HG03439 (cell line): ENCODE data around the gene SLC30A9.

Source experiments
- ATAC-seq: cut with Tn5 transposase; IDR thresholded peaks from one replicate; pipeline ENCODE4 v1.9.1; 2021; ENCODE audit warnings: mild to moderate bottlenecking, moderate library complexity; ENCODE audit not compliant: unreplicated experiment

SLC30A9 gene

DNA sequence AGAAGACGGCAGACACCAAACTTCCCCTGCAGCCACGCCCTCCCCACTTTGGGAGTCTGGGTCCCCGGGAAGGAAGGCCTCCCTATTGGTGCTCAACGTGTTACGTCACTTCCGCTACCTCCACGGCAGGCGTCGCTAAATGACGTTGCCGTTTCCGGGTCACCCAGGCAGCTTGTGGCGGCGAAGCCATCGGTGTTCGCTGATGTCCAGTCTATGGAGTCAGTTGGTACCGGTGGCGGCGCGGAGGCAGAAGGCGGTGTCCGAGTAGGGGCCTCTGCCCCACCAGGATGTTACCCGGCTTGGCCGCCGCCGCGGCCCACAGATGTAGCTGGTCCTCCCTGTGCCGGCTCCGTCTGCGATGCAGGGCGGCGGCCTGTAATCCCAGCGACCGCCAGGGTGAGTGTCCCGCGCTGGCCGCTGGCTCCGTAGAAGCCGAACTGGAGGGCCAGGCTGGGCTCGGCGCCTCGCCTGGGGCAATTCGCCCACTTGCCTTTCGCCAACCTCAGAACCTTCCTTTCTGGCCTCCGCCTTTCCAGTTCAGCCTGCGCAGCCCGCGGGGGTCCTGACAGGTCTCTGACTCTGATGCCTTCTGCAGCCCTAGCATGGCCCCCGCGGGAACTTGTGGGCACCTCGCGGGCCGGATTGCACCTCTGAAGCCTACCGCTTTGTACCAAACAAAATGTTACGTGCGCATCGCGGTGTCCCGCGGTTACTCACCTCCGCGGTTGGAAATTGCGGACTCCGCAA, at the start of gene SLC30A9:
Gene SLC30A9 (plus strand): TSS at position 166 of the 747 bp plus-strand sequence. CDS start 122 bp downstream, at position 288.
- peak; percentile 99 for ATAC-seq

DNA sequence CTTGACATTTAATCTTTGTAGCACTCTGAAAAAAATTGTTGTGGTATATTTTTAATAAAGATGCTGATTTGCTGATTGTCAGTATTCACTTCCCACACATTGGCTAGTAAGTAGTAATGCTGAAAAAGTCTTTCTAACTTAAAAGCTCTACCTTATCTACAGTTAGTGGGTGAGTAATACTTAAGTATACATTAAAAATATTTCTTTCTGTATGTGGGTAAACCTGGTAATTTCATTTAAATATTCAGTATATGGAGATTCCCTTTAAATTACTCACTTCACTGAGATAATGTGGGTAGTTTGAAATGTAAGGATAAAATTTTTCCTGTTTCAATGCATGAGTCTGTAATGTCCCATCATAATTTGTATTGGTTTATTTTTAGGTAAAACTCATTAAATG, 49.5 kb upstream of the SLC30A9 start:
- ATAC-seq: no peak

DNA sequence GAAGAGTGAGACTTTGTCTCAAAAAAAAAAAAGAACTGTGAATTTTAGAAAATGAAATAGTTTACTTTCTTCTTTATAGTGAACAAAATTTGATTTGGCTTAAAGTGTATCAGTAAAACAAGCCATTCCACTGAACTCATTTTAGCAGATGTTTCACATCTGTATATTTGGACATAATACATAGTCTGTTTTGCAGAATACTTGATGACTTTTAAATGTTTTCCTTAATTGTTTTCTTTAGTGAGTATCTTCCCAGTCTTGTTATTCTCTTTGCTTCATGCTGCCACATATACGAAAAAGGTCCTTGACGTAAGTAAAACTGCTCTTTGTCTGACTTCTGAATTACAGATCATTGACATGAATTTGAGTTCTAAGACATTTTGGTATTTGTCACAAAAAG, 46.8 kb upstream of the SLC30A9 start:
- no peak for ATAC-seq

DNA sequence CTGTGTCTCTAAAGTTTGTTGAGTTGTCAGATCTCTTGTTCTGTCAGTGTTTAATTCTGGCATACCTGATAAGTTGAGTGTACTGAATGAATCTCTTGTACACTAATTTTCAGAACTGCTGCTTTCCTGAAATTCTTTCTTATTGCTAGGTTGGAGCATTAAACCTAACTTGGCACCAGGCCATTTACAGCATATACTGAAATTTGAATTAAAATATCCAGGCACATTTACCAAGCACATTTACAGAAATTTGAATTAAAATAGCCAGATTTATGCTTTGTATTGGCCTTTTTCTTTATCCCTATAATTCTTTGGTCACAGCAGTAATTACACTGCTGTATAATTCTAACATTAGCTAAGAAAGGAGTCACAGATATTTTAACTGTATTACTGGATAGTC, 46.2 kb upstream of the SLC30A9 start:
- no peak for ATAC-seq

DNA sequence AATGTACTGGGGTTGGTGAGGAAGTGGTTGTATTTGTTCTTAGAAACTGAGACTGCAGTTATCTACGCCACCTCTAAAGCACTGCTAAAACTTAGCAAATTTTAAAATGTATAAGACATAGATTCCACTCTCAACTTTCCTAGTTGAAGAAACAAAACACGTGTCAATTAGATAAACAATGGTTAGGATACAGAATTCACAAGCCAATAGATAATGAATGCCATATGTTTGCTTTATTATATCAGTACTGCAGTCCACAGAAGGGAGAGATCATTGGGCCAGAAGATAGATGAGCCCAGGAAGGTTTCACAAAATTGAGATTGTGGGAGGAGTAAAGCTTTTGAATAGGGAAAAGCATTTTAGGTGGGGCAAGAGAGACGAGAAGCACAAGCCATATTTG, 40.8 kb upstream of the SLC30A9 start:
- no peak for ATAC-seq

DNA sequence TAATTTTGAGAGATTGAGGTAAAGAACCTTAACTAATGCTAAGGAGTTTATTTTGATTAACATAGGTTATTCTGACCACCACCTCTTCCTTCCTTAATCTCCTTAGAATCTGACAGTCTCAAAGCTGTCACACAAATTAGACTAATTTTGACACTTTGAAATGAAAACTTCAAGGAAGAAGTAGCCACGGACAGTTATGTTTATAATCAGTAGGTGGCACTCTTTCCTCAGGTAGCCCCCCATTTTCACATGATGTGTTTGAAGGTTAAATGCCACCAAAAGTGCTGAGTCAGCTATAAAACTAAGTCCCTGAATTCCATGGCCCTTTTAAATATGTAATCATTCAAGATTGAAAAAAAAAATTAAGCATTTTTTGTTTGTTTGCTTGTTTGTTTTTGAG, 32.7 kb upstream of the SLC30A9 start:
- peak; percentile 53 for ATAC-seq

DNA sequence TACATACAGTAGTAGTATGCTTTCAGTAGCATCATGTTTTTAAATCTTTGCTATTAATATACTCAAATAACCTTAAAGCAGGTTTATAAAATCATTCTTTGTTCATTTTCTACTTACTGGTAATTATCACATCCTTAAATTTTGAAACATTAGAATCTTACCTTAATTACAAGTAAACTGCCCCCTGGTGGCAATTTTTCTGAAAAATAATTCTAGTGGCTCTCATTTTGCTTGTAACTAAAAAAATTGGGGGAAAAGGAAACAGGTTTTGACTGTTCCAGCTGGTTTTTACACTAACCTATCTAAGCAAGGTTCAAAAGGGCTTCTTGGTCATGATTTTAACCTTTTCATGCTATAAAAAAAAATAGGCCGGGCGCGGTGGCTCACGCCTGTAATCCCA, 27.2 kb upstream of the SLC30A9 start:
- no peak for ATAC-seq

DNA sequence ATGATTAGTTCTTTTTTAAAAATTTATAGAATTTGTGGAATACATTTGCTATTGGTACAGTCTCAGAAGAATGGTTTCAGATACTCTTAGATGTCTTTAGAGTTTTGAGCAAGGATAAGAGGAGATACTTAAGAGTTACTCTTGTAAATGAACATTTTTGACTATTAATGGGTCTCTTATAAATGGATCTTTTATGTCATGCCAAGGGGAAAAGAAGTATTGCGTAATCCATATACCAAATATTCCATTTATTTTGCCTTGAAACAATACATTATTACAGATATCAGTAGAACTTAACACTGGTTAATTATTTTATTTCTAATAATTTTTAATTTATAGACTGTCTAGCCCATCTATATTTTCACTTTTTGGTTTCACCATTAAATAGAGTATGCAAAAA, 25.9 kb upstream of the SLC30A9 start:
- ATAC-seq: no peak

DNA sequence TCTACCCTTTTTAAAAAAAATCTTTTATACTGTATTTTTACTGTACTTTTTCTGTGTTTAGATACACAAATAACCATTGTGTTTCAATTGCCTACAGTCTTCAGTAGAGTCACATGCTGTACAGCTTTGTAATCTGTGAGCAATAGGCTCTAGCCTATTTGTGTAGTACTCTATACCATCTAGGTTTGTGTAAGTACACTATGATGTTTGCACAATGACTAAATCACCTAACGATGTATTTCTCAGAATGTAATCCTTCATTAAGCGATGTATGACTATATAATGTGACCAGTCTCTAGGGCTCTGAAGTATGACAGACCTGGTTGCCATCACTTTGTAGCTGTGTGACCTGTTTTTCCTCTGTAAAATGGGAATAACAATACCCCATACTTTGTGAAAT, 22.9 kb upstream of the SLC30A9 start:
- no peak for ATAC-seq

DNA sequence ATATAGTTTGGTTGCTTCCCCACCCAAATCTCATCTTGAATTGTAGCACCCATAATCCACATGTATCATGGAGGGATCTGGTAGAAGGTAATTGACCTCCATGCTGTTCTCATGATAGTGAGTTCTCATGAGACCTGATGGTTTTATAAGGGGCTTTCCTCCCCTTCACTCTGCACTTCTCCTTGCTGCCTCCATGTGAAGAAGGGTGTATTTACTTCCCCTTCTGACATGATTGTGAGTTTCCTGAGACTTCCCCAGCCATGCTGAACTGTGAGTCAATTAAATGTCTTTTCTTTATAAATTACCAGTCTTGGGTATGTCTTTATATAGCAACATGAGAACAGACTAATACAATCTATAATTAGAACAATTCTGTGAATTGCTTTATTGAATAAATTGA, 20.7 kb upstream of the SLC30A9 start:
- no peak for ATAC-seq

DNA sequence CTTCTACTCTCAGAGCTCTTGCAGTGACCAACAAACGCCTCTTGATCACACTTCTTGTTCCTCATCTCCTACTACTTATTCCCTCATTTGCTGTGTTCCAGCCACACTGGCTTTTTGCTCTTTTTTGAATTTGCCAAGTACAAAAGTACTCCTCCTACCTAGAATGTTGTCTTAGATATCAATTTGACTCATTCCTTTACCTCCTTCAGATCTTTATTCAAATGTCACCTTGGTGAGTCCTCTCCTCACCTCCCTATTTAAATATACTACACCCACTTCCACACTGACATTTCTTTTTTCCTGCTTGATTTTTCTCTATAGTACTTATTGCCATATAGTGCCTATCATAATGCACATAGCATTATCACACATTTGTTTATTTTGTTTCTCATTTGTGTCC, 15.0 kb upstream of the SLC30A9 start:
- ATAC-seq: no peak

DNA sequence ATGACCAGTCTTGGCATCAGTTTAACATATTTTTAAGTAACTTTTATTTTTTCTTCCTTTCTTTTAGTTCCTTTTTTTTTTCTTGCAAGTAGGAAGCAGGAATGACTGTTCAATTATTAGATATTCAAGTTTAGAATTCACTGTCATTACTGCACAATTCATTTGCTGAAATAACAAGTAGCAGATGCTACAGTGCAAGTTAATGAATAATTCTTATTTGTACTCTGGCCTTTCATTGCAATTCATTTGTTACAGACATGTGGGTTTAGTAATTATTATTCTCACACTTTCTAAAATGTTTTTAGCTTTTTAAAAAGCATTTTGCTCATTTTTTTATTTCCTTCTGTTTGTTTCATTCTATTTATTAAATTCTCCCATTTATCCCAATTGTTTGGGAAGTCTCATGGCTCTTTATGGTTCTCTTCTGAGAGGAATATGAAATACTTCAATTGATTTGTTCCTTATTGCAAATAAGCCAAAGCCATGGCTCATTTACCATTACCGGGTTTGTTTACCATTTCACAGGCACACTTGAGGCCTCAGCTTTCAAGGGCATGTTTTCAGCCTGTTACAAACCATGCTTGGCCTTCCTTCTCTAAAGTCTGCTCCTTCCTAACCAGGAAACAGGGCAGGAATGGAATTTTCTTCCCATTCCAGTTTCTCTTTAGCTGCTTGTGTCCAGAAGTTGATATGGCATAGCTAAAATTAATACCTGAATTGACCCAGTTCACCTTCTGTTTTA, 13.4 kb upstream of the SLC30A9 start:
- no peak for ATAC-seq

DNA sequence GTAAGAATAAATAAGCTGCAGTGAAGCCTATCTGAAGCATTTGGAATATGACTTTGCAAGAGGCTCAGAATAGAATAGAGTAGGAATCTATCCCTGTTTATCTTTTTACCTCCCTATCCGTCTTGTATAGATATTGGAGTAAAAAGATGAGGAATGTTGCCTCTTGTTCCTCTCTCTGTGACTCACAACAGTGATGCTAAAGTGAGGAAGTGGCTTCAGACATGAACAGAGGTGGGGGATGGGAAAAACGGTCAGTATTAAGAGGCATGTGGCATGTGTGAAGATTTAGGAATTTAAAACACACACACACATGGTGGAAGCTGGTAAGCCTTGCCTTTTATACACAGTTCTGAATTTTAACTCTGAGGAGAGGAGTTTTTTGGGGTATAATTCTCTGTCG, 12.6 kb upstream of the SLC30A9 start:
- ATAC-seq: no peak

DNA sequence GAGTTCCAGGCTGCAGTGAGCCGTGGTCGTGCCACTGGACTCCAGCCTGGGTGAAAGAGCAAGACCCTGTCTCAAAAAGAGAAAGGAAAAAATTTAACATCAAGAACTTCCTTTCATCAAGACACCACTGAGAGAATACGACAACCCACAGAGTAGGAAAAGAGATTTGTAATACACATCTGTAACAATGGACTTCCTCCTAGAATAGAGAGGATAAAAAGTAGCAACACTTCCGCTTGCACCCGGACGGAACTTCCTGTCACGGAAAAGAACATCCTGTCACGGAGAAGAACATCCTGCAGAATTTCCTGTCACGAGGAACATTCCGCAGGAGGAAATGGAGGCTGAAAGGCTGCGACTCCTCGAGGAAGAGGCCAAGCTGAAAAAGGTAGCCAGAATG, 8.9 kb upstream of the SLC30A9 start, which contains the start of gene DCAF4L1:
Gene DCAF4L1 (plus strand): TSS at position 301 of the 400 bp plus-strand sequence. CDS start 37 bp downstream, at position 338.
- ATAC-seq: no peak

DNA sequence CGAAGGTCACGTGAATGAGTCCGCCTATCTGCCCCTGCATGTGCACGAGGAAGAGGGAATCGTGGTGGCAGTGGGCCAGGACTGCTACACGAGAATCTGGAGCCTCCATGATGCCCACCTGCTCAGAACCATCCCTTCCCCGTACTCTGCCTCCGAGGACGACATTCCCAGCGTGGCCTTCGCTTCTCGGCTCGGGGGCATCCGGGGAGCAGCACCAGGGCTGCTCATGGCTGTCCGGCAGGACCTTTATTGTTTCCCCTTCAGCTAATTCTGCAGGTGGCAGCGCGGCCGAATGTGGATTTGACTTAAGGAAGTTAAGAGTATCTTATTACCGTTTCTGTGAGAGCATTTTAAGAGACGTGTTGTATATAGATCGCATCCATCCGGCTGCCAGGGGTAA, 7.6 kb upstream of the SLC30A9 start:
- no peak for ATAC-seq

DNA sequence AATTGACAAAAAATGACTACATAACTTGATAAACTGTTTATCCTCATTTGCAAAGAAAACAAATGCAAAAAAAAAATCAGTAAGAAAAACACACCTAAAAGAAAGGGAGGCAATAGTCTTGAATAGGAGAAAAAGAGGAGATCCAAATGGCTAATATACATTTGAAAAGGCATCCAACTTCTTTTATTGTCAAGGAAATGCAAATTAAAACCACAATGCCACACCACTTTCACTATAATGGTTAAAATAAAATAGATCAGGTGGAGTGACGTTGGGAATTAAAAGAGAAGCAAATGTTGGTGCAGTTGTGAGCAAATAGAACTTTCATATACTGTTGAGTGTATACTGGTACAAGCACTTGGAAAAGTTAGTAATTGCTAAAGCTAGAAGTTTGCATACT, 5.2 kb upstream of the SLC30A9 start:
- ATAC-seq: no peak

DNA sequence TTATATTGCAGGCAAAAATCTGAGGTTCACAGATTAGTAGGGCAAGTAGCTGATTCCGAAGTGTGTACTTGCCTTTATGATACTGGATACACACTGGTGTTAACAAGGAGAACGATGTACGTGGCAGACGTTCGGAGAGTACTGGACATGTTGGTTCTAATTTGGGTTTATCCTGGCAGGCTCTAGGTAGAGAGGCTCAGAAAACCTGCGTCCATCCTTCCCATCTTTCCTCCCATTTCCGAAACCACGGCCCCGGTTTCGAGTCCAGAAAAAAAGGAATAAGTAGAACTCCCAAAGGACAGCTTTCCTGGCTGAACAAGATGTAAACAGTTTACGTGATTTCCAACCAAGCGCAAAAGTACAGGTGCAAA, 351 bp upstream of the SLC30A9 start:
- peak; percentile 12 for ATAC-seq

DNA sequence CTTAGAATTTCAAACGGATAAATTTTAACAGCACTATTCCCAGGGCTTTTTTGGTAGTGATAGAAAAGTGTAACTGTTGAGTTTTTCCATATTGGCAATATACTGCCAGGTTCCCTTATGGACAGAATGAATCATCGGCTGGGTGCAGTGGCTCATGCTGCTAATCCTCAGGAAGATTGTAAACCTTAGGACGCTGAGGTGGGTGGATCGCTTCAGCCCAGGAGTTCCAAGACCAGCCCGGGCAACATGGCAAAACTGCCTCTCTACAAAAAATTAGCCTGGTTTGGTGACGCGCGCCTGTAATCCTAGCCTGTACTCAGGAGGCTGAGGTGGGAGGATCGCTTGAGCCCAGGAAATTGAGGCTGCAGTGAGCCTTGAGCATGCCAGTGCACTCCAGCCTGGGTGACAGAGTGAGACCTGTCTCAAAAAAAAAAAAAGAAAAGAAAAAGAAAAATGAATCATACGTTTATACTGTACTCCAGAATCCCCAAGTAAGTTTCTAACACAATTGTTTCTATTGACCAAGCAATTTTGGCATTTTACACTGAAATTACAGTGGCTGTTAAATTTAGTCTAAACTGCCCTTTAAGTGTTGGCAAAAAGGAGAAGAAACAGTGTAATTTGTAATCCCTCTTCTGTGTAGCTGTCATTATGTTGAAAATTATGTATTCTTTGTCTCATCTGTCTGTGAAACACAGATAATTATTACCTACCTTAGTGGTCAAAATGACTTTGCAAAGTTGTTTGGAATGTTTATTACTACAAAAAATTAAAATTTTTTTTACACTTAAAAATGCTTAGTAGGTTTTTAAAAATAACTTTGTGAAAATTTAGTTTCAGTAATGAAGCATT, 1.8 kb downstream of the SLC30A9 start:
- ATAC-seq: no peak

DNA sequence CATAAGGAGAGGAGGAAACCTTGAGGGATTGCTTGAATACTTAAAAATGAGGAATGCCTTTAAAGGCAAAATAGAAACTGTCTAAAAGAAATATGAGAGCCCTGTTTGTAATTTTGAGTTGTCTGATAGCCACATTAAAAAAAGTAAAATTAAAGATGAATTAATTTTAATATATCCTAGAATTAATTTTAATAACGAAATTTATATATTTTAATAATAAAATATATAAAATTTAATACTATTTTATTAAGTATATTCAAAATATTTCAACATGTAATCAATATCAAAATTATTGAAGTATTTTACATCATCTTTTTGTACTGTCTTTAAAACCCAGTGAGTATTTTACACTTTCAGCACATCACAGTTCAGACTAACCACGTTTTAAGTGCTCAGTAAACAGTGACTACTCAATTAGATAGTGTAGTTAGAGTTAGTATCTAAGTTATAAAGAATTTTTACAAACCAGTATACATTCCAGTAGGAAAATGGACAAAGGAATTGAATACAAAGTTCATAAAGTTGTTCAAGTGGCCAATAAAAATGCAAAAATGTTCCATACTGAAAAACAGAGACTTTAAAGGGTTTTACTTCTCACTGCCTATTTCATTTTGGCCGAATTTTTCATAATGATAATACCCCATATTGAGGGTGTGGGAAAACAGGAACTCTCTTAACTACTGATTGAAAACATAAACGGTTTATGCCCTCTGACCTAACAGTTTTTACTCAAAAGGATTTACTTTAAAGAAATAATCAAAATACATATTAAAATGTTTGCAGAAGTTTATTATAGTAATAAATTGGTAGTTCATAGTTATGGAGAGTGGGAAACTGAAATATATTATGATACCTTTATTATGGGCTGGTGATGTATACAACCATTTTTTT, 2.9 kb downstream of the SLC30A9 start:
- ATAC-seq: no peak

DNA sequence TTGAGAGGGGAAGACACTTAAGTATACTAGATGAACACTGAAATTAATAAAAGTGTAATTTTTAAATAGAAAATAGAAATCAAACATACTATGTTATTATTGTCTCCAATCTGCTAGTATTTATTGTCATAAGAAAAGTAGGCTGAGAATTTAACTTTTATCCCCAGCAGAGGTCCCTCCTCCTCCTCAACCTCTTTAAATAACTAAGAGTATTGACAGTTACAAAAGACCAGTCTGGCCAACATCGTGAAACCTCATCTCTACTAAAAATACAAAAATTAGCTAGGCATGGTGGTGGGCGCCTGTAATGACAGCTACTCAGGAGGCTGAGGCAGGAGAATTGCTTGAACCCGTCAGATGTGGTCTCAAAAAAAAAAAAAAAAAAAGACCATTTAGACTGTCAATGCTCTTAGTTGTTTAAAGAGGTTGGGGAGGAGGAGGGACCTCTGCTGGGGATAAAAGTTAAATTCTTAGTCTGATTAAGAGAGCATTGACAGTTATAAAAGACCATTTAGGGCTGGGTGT, 4.2 kb downstream of the SLC30A9 start:
- ATAC-seq: no peak
